K562 (cell line): ENCODE results near the gene CDK4. TPM values are rescaled to one million over a fixed set of nuclear protein-coding genes. Genes with fewer than 3 reads are reported as not detected.

Experiments
- L3MBTL2 ChIP-seq: fragments of 450-650 bp; IDR thresholded peaks from 2 replicates; pipeline ENCODE4 v1.6.1; 2016; ENCODE audit warnings: mild to moderate bottlenecking, moderate library complexity
- MYC ChIP-seq, 2 experiments: fragments of 250-450 bp in 1 of 2; sonication (Bioruptor Pico) in 1 of 2; IDR thresholded peaks; 2 replicates each; pipeline versions ENCODE4 v1.5.1 to v1.6.1; 2012 to 2021; ENCODE audit warnings: low read depth in 2 of 2, borderline replicate concordance in 1 of 2, improper control_type of control experiment in 1 of 2, low read length in 1 of 2, mild to moderate bottlenecking in 1 of 2, moderate library complexity in 1 of 2
- NFIC ChIP-seq: fragments of 450-650 bp; IDR thresholded peaks from 2 replicates; pipeline ENCODE4 v1.6.1; 2017; ENCODE audit warnings: mild to moderate bottlenecking, inconsistent platforms
- NRF1 ChIP-seq, 2 experiments: fragments of 450-650 bp; IDR thresholded peaks in 1 of 2; conservative IDR thresholded peaks in 1 of 2; 2 replicates each; pipeline ENCODE4 v1.6.1; 2014; ENCODE audit warnings: mild to moderate bottlenecking in 2 of 2
- NUFIP1 ChIP-seq: fragments of 450-650 bp; IDR thresholded peaks from 2 replicates; pipeline ENCODE4 v1.6.1; 2018; ENCODE audit not compliant: partially characterized antibody
- SIN3B ChIP-seq: fragments of 450-650 bp; IDR thresholded peaks from 2 replicates; pipeline ENCODE4 v1.6.1; 2017; ENCODE audit warnings: low read depth, mild to moderate bottlenecking, moderate library complexity
- TEAD2 ChIP-seq: fragments of 450-650 bp; IDR thresholded peaks from 2 replicates; pipeline ENCODE4 v1.6.1; 2016; ENCODE audit warnings: missing genetic modification characterization, control low read depth, missing compliant biosample characterization
- THRB ChIP-seq: fragments of 450-650 bp; formaldehyde crosslinking; conservative IDR thresholded peaks from 2 replicates; pipeline ENCODE4 v1.4.0; 2022; ENCODE audit warnings: mild to moderate bottlenecking, missing genetic modification characterization
- TRIM28 ChIP-seq: fragments of 450-650 bp; IDR thresholded peaks from 2 replicates; pipeline ENCODE4 v1.6.1; 2017
- ZNF551 ChIP-seq: fragments of 250-450 bp; sonication (Bioruptor Pico); IDR thresholded peaks from 2 replicates; pipeline ENCODE4 v1.5.0; 2021; ENCODE audit warnings: mild to moderate bottlenecking, moderate library complexity
- ZNF592 ChIP-seq: fragments of 450-650 bp; IDR thresholded peaks from 2 replicates; pipeline ENCODE4 v1.6.1; 2017; ENCODE audit warnings: antibody characterized with exemption, mild to moderate bottlenecking
- ZNF644 ChIP-seq: fragments of 200-800 bp; sonication (Bioruptor generic); IDR thresholded peaks from 2 replicates; pipeline ENCODE4 v1.6.1; 2016; ENCODE audit warnings: low read depth, missing genetic modification characterization, missing compliant biosample characterization
- polyA plus RNA-seq, 8 experiments: library from polyadenylated mRNA; depleted of rRNA in 4 of 8; stranded (reverse) in 5 of 8; unstranded in 3 of 8; fragments of >200 nt; fragmentation: Nextera tagmentation in 2 of 8; fragmentation: Illumina TruSeq in 1 of 8; extraction: Ambion mirVana in 2 of 8; extraction: Trizol in 1 of 8; gene quantifications; 2 replicates each; pipeline versions ENCODE4 v1.2.1 to v1.2.3, GENCODE V29; 2011 to 2014; ENCODE audit warnings: inconsistent platforms in 1 of 8, missing spikeins in 1 of 8
- total RNA-seq, 7 experiments: library from RNA; depleted of rRNA in 6 of 7; stranded (reverse); fragments of >200 nt in 6 of 7; fragmentation: Illumina TruSeq in 2 of 7; extraction: Trizol in 2 of 7; gene quantifications; 2 replicates each; pipeline versions ENCODE4 v1.2.1 to v1.2.3, GENCODE V29; 2011 to 2021; ENCODE audit warnings: low replicate concordance in 1 of 7
- TF ChIP-seq, protein P1 (sequence below), 2 experiments: IDR thresholded peaks; 2 replicates each; pipeline ENCODE4 v1.6.1; 2012; ENCODE audit warnings: improper control_type of control experiment in 2 of 2, low read depth in 2 of 2, low read length in 2 of 2, borderline replicate concordance in 1 of 2
- TF ChIP-seq, protein P2 (sequence below): sonication (generic); formaldehyde crosslinking; IDR thresholded peaks from 2 replicates; pipeline ENCODE4 v1.8.0; 2023; ENCODE audit warnings: mild to moderate bottlenecking, missing genetic modification reagents

CDK4 gene
- total and polyA plus RNA-seq, 9 of the 15 experiments (the other 6 are each of a cell fraction or from before 2014, with no cell fraction given): 37.8 to 436 (median 238) TPM

DNA sequence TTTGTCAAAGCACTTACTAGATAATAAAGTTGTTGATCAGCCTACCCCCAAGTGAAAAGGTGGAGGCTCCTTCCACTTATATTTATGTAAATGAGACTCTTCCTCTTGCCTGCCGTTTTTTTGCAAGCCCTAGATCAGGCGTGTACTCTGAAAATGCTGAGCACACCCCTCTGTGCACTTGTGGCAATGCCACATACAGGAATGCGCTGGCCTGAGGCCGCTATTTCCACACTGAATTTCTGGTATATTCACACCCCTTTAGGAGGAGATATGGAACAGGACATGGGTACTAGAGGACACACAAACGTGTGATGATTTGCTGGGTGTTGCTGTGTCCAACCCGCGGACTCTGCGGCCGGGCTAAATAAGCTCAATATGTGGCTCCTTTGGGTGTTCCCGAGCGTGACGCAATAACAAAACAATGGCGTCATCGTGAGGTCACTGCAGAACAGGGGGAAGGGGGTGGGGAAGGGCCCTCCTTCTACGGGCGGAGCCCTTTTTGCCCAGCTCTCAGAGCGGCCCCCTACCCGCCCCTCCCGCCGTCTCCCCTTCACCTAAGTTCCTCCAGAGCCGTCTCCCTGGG lies 7.8 kb downstream of the CDK4 start (continued):
- TF ChIP-seq MYC (IDR thresholded peaks at IDR 0.05; ENCODE audit: low read depth, low read length): no peak
- no peak for TF ChIP-seq MYC (CRISPR knock-in tag; IDR thresholded peaks at IDR 0.05; ENCODE audit: borderline replicate concordance, low read depth)
- no peak for TF ChIP-seq NUFIP1
- TF ChIP-seq ZNF551 (CRISPR knock-in tag): no peak
- no peak for TF ChIP-seq ZNF644
- TF ChIP-seq, protein P1, sequence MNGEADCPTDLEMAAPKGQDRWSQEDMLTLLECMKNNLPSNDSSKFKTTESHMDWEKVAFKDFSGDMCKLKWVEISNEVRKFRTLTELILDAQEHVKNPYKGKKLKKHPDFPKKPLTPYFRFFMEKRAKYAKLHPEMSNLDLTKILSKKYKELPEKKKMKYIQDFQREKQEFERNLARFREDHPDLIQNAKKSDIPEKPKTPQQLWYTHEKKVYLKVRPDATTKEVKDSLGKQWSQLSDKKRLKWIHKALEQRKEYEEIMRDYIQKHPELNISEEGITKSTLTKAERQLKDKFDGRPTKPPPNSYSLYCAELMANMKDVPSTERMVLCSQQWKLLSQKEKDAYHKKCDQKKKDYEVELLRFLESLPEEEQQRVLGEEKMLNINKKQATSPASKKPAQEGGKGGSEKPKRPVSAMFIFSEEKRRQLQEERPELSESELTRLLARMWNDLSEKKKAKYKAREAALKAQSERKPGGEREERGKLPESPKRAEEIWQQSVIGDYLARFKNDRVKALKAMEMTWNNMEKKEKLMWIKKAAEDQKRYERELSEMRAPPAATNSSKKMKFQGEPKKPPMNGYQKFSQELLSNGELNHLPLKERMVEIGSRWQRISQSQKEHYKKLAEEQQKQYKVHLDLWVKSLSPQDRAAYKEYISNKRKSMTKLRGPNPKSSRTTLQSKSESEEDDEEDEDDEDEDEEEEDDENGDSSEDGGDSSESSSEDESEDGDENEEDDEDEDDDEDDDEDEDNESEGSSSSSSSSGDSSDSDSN (IDR thresholded peaks at IDR 0.05; ENCODE audit: borderline replicate concordance in 1 of 2, low read depth in 2 of 2, low read length in 2 of 2): no peak
- TF ChIP-seq SIN3B: no peak
- TF ChIP-seq NFIC: no peak
- no peak for TF ChIP-seq NRF1 (conservative IDR thresholded peaks at IDR 0.05 in 1 of 2, IDR thresholded peaks at IDR 0.05 in 1 of 2)
- TF ChIP-seq TRIM28: no peak
- no peak for TF ChIP-seq TEAD2 (tag)
- no peak for TF ChIP-seq ZNF592
- TF ChIP-seq L3MBTL2: no peak
- TF ChIP-seq, protein P2, sequence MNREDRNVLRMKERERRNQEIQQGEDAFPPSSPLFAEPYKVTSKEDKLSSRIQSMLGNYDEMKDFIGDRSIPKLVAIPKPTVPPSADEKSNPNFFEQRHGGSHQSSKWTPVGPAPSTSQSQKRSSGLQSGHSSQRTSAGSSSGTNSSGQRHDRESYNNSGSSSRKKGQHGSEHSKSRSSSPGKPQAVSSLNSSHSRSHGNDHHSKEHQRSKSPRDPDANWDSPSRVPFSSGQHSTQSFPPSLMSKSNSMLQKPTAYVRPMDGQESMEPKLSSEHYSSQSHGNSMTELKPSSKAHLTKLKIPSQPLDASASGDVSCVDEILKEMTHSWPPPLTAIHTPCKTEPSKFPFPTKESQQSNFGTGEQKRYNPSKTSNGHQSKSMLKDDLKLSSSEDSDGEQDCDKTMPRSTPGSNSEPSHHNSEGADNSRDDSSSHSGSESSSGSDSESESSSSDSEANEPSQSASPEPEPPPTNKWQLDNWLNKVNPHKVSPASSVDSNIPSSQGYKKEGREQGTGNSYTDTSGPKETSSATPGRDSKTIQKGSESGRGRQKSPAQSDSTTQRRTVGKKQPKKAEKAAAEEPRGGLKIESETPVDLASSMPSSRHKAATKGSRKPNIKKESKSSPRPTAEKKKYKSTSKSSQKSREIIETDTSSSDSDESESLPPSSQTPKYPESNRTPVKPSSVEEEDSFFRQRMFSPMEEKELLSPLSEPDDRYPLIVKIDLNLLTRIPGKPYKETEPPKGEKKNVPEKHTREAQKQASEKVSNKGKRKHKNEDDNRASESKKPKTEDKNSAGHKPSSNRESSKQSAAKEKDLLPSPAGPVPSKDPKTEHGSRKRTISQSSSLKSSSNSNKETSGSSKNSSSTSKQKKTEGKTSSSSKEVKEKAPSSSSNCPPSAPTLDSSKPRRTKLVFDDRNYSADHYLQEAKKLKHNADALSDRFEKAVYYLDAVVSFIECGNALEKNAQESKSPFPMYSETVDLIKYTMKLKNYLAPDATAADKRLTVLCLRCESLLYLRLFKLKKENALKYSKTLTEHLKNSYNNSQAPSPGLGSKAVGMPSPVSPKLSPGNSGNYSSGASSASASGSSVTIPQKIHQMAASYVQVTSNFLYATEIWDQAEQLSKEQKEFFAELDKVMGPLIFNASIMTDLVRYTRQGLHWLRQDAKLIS: no peak; the same call in 1 of the 2 replicates
- no peak for TF ChIP-seq THRB (CRISPR knock-in tag)
